GM12801 (cell line): ENCODE results near the gene GPR156.

ENCODE experiments used
- TF ChIP-seq, protein P1 (sequence below): IDR thresholded peaks from one replicate; pipeline ENCODE4 v1.5.1; 2011; ENCODE audit warnings: control low read depth; ENCODE audit not compliant: insufficient read length; ENCODE audit errors: extremely low read depth

Gene GPR156

DNA sequence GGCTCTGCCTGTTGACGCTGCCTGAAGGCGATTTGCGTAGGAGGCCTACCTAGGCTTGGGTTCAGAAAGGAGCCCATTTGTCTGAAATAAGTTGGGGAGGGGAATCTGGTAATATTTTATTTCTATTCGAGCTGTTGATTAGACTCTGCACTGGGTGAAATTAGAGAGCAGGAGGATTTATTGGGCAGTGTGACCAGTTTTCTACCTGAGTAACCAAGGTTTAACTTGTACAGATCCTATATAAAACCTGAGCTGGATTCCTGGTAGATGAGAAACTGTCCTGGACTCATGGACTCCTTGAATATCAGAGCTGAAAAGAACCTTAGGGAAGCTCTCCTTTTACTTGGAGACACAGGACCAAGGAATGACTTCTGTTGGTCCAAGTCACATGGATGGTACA, 19.6 kb upstream of the GPR156 start:
- TF ChIP-seq, protein P1, sequence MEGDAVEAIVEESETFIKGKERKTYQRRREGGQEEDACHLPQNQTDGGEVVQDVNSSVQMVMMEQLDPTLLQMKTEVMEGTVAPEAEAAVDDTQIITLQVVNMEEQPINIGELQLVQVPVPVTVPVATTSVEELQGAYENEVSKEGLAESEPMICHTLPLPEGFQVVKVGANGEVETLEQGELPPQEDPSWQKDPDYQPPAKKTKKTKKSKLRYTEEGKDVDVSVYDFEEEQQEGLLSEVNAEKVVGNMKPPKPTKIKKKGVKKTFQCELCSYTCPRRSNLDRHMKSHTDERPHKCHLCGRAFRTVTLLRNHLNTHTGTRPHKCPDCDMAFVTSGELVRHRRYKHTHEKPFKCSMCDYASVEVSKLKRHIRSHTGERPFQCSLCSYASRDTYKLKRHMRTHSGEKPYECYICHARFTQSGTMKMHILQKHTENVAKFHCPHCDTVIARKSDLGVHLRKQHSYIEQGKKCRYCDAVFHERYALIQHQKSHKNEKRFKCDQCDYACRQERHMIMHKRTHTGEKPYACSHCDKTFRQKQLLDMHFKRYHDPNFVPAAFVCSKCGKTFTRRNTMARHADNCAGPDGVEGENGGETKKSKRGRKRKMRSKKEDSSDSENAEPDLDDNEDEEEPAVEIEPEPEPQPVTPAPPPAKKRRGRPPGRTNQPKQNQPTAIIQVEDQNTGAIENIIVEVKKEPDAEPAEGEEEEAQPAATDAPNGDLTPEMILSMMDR, result no peak

DNA sequence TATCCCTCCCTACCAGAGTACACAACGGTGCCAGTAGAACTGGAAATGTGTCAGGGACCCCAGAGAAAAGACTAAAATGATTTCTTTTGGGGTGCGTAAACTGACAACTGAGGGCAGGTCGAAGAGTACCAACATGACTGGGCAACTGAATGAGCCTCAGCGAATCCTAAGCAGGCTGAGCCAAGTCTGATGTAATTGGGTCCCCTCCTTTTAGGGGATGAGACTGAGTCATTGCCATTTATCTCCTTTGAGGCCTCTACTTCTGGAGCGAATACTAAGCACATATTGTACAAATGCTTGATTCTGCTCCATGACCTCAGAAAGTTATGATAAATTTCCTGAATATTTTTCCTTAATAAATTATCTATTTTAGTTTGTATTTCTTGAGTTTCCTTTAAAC, 17.3 kb upstream of the GPR156 start:
- TF ChIP-seq, protein P1, result no peak

DNA sequence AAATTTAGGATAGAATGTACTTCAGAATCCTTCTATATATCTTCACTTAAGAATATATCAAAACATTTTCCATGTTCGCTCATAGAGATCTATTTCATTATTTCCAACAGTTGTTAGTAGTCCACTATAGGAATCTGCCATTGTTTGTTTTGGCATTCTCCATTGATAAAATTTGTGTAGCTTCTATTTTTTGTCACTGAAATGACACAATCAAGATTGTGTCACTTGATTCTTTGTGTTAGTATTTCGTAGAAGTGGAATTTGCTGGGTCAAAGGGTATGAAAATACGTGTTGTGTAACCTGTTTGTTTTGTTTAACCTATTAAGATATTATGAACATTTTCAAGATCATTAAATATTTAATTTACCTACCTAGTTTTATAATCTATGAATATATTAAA, 15.9 kb upstream of the GPR156 start:
- TF ChIP-seq, protein P1, result no peak

DNA sequence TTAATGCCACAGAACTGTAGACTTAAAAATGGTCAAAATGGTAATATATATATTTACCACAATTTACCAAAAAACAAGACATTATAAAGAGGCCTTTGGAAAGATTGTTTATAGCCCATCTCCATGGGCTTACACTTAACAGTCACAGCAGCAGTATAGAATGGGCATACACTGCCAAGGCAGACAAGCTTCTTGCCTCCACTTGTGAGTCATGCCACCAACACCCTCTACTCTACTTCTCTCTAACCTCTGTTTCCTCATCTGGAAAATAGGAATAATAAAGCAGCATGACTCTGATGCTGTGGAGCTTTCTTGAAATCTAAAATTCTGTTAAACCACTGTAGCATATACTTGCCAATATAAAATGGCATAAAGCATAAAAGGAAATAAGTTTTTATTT, 14.4 kb upstream of the GPR156 start:
- TF ChIP-seq, protein P1, result no peak

DNA sequence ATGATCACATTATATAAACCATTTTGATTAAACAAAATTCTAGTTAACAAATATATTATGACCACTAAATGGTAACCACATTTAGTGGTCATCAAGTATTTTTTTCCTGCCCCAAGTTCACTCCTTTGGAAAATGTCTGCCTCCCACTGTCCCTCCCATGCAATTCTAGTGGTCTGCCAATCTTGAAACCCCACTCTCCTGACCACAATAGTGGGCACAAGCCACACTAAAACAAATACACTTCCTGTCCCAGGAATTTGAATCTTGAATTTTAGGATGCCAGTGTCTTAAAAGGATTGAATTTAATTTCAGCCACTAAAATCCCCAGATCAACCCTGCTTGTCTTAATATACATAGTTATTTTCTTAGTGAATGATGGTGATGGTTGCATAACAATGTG, 14.0 kb upstream of the GPR156 start:
- TF ChIP-seq, protein P1, result no peak

DNA sequence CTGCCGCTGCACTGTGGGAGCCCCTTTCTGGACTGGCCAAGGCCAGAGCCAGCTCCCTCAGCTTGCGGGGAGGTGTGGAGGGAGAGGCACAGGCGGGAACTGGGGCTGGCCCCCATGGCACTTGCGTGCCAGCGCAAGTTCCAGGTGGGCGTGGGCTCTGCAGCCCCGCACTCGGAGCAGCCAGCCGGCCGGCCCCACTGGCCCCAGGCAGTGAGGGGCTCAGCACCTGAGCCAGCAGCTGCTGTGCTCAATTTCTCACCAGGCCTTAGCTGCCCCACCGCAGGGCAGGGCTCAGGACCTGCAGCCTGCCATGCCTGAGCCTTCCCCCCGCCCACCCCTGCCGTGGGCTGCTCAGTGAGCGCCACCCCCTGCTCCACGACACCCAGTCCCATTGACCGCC, 4.6 kb upstream of the GPR156 start:
- TF ChIP-seq, protein P1, result no peak

DNA sequence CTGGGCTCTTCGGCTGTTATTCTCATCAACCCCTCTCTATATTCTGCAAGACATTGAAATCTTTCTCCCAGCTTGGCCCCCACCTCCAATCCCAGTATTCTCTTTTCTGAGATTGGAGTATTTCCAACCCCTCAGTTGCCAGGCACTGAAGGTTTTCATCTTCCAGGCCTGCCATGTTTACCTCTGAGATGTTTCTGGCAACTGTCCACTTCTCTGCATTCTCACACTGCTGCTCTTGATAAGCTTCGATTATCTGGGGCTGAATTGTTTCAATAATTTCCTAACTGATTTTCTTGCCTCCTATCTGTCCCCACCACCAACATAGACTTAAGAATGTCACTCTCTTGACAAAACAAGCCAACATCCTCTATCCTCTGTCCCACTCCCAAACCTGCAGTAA, 1.4 kb upstream of the GPR156 start:
- TF ChIP-seq, protein P1, result no peak

DNA sequence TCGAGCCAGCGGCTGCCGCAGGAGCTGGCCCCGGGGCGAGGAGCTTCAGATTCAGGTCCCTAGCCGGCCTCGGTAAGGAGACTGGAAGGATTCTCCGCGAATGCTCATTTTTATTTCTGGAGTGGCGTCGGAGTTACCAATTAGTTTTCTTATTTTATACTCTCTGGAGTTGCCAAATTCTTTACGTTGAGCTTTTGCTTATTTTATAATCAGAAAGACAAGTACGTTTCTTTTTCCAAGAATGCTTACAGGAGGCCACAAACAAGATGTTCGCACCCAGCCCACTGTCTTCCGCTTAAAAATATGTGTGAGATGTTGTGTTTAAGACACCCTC, 453 bp upstream of the GPR156 start:
- TF ChIP-seq, protein P1, result no peak
